Stimulated activated CD4-positive, alpha-beta T cell treated with anti-CD3 and anti-CD28 coated beads, TNF-alpha, amount 100 ng/mL, for 24 hours (primary cell): ENCODE results near the gene CASR.

Experiments used
- DNase-seq, 3 experiments: peaks; one replicate each; pipeline ENCODE4 v3.0.0-alpha.2; 2020; ENCODE audit warnings: low read depth in 3 of 3

Gene CASR

GRCh38 chr3:122214711-122215110, 31.2 kb downstream of the CASR start:
- no peak for DNase-seq

DNA sequence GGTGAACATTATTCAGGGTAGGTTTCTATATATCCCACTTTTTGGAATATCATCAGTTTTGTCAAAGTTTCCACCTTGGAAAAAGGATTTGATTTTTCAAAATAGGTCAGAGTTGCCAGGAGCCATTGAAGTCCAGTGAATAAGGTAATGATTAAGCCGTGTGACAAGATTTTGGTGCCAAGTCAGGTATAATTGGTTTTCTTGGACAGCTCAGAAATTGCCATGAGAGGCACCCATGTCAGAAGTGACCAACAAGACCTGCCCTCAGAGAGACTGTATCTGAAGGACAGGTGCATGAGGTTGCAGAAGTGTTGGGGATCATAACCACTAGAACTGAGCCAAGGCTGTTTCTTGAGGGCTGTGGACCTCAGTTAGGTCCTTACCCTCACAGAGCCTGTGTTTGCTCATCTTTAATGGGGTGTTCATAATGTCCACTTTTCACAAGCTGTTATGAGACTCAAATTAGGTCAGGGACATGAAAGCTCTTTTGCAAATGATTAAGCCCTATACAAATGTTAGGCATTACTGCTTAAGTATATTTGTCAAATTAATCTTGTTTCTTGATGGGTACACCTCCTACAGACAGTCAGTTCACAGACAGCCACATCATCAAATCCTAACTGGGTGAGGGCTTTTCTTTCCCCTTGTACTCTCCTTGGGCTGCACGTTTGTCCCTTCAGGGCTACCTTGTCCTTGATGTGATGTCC, 32.3 kb downstream of the CASR start:
- DNase-seq: no peak

GRCh38 chr3:122217901-122218300, 34.4 kb downstream of the CASR start:
- no peak for DNase-seq

- DNase-seq: no peak
These were observed 35.9 kb downstream of the CASR start for GRCh38 chr3:122219242-122219872.

GRCh38 chr3:122227036-122227781, 43.7 kb downstream of the CASR start:
- no peak for DNase-seq

DNA sequence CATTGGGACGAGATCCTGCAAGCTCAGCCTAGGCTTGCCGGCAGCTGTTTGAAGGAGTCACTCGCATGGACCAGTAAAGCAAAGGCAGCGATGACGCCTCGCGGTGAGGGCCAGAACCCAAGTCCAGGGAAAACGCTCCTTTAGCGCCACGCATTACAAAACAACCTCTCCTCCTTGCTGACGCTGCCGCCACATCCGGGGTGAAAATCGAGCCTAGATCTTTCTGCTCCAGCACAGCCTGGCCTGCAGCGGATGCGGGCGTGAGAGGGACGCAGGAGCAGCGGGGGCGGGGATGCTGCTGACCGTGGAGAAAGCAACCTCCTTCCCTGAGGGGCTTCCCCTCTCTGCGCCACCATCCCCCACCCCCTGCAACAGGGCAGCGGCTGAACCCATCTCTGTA, 46.7 kb downstream of the CASR start:
- DNase-seq: no peak

GRCh38 chr3:122231465-122232157, 48.1 kb downstream of the CASR start:
- no peak for DNase-seq

DNA sequence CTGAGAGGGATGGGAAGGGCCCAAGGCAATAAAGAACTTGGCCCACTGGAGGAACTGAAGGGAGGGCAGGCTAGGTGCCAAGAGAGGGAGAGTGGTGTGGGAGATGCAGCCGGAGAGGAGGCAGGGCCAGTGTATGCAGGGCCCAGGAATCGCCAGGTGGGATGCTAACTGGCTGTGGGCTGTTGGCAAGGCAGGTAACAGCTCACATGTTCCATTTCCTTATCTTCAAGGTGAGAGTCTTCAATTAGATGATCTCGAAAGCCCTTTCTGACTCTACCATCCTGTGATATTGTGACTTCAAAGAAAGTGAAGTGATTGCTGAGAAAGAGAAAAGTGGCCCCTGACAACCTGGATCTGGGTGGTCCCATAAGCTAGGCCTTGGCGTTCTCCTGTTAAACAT, 49.0 kb downstream of the CASR start:
- DNase-seq: no peak

DNA sequence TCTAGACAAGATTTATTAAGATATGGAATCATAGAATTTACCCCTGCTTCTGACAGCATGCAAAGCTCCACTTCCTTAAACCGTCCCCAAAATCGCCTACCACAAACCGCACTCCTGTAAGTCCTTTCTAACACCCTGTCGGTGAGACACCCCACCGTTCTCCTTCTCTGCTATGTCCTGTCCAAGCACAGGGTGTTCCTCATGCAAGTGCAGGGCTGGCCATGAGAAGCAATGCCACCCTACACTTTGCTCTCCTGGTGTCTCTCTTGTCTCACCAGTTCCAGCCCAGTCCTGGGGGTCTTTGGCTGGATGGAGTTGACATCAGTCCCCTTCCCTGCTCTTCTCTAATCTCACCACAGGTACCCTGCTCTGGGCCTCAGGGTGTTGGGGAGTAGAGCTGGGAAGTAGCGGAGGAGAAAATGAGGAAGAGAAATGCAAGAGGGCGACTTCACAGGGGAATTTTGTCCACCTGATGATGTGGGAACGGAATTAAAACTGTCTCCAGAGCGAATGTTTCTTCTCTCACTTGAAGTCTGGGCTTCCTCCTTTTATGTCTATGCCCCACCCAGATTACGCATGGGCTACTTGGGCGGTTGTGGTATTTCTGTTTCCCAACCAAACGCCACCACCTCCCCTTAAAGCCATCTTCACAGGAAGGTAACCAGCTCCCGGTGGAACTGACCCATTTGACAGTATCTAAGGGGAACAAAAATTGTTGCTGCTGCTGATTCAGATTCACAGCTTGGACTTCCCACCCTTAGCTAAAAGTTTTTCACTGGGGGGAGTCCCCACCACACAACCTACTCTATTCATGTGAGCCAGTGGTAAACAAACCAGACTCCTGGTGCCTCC, 49.9 kb downstream of the CASR start:
- DNase-seq: no peak

DNA sequence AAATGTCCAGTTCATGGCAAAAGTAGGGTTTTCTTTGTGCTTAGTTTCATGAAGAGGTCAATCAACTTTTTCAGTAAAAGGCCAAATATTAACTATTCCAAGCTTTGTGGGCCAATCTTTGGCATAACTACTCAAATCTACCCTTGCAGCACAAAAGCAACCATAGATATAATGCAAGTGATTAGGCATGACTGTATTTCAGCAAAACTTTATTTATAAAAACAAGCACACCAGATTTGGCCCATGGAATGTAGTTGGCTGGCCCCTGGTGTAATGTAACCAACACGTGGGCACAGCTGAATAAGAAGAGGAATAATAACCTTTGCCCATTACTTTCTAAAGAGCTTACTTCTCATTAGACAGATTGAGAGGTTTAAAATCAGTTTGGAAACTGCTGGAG, 50.6 kb downstream of the CASR start:
- DNase-seq: no peak

GRCh38 chr3:122235147-122235546, 51.7 kb downstream of the CASR start:
- DNase-seq: no peak

GRCh38 chr3:122239112-122239511, 55.6 kb downstream of the CASR start:
- no peak for DNase-seq

DNA sequence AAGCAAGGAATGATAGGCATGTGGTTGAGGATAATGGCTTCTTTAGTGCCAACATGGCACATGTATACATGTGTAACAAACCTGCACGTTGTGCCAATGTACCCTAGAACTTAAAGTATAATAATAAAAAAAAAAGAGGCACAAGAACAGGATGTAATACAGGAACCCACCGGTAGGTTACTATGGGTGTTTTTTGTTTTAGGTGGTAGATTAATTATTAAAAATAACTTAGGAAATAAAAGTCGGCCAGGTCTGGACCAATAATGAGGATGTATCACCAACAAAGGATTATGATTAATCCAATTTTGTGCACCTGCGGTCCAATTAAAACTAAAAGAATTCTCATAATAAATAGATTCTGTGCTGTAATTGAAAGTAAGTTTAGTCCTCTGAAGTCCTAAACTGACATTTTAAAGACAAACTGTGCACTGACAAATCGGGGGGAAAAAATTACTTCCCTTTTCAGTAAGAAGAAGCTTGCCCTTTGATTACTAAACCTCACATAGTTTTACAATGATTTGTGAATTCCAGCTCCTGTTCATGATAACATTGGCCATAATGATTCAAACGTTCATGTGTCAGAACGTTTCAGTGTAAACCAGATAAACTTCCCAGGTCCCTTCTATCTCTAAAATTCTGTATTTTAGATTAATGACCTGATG, 62.2 kb downstream of the CASR start:
- DNase-seq: no peak

- no peak for DNase-seq
These were observed 62.7 kb downstream of the CASR start for GRCh38 chr3:122246199-122246598.

DNA sequence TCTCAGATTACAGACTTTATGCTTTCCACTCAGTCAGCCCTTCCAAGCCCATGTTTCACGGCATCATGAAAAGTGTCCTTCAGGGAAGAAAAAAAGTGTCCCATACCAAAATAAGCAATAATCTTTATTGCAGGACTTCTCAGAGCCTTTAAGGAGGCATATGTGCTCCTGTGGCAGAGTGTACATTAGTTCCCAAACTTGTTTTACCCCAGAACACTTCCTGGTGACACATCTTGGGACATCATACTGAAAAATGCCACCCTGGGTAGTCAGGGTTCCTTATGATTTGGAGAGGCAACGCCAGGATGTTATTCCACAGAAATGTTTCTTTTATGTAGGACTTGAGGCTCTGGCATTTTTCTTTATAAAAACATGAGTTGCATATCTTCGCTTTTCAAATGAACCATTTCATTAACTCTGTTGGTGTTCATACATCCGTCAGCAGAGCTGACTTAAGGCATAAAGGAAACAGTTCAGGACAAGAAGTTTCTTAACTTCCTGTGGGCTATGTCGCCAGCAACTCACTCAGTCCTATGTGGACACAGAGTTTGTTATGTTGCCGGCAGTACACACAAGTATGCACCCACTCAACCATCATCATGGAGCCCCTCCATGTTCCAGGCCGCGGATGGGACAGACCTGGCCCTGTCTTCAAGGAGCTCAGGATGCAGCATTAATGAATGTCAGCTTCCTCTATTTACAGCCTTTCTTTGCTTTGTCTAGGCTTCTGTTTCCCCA, 63.8 kb downstream of the CASR start:
- no peak for DNase-seq

GRCh38 chr3:122247825-122248185, 64.3 kb downstream of the CASR start:
- DNase-seq: no peak

- DNase-seq: no peak
These were observed 68.0 kb downstream of the CASR start for GRCh38 chr3:122251428-122251827.

DNA sequence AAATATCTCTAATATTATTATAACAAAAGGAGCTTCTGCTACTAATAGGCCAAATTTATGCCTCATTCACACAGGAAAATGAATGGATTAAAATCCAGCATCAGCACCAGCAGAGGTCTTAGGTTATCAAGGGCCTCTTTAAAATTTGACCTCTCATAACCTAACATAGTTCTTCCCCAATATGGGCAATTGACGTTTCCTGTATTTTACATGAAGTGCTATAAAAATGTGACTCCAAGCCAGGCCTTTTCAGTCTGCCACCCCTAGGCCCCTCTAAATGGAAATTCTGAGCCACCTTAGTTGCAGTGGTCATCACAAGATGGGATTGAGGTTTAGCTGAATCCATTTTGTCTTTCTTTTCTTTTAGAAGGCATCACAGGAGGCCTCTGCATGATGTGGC, 70.1 kb downstream of the CASR start:
- DNase-seq: no peak

DNA sequence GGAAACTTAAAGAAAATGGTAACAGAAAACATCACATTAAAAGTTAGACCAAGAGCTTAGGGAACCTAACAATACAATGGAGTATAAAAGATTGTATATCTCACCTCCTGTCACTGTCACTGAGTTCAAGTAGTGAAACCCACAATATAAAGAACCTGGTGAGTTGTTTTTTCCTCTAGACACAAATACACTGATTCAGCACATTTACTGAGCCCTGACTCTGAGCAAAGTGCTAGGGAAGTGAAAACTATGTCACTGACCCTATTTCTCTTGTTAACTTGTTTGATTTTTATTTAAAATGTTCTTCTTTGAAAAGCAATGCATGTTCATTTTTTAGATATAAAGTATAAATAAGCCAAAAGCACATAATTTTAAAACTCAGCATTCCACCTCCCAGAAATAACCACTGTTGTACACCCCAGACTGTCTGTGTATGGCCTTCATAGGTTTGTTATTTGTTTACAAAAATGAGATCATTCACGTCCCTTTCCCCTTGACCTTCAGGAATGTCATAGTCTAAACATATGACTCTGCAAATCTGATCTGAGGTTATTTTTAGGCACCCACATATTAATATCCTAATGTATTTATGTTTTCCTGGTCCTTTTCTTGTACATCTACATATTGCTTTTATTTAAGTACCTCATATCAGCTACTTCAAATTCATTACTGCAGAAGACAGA, 72.4 kb downstream of the CASR start:
- no peak for DNase-seq
